GM18867 (cell line): ENCODE measurements around the gene TTC36.
"Not testable (repeated sequence)": the region's sequence is repeated elsewhere in the genome, so short reads cannot be mapped to it uniquely, and the experiment has no call there.

ENCODE experiments used
- ATAC-seq: cut with Tn5 transposase; IDR thresholded peaks from one replicate; pipeline ENCODE4 v1.9.1; 2021; ENCODE audit warnings: mild to moderate bottlenecking, moderate library complexity; ENCODE audit not compliant: unreplicated experiment

TTC36 gene, protein sequence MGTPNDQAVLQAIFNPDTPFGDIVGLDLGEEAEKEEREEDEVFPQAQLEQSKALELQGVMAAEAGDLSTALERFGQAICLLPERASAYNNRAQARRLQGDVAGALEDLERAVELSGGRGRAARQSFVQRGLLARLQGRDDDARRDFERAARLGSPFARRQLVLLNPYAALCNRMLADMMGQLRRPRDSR

DNA sequence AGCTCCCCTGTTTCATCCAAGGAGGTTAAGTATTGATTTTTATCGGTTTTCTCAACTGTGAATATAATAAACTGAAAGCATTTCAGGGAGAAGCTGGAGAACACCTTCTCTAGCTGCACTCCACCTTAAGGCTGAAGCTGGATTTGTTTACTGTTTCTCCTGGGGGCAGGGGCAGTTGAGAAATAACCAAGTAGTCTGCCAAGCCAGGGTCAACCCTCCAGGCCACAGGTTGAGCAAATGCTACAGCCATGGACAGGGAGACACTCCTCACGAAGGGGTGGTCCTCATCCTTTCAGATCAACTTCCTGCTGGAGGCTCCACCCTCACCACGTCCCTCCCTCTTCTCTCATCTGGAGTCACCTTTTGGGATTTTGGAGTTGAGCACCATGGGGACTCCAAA lies at the start of gene TTC36:
Gene TTC36 (plus strand): TSS at position 366 of the 400 bp plus-strand sequence. CDS start 21 bp downstream, at position 387.
- ATAC-seq: no peak

DNA sequence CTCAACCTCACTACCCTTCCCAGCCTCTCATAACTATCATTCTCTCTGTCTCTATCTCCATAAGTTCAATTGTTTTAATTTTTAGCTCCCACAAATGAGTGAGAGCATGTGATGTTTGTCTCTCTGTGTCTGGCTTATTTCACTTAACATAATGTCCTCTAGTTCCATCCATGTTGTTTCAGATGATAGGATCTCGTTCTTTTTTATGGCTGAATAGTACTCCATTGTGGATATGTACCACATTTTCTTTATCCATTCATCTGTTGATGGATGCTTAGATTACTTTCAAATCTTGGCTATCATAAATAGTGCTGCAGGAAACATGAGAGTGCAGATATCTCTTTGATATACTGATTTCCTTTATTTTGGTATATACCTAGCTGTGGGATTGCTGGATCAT lies 46.0 kb upstream of the TTC36 start:
- ATAC-seq: not testable (repeated sequence)

- ATAC-seq: no peak
Observed at GRCh38 chr11:118484405-118484804, 42.9 kb upstream of the TTC36 start.

DNA sequence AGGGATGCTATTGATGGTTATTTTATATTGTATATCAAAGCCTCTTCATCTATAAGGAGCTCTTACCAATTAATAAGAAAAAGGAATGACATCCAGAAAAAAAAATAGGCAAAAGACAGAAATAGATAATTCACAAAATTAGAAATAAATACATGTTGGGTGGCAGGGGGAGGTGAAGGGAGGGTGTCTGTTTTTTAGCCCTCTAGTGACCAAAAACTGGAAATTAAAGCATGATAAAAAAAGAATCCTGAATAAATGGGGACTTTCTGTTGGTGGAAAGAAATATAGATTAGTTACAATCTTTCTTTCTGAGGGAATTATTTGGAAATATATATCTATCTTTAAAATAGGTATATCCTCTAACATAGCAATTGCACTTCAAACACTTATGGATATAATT lies 42.0 kb upstream of the TTC36 start:
- ATAC-seq: no peak

DNA sequence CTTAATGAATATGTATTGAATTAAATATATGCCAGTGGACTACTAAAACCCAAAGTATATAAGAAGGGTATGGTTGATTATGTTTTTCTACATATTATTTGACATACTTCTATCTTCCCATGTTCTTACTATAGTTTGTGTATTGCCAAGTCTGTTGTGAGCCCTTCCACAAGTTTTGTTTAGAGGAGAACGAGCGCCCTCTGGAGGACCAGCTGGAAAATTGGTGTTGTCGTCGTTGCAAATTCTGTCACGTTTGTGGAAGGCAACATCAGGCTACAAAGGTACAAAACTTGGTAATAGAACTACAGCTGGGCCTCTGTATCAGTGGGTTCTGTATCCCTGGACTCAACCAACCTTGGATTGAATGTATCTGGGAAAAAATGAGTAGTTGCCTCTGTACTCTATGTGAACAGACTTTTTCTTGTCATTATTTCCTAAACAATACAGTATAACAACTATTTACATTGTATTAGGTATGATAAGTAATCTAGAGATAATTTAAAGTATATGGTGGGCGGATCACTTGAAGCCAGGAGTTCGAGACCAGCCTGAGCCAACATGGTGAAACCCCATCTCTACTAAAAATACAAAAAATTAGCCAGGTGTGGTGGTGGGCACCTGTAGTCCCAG lies 38.7 kb upstream of the TTC36 start:
- ATAC-seq: no peak

- no peak for ATAC-seq
Observed at GRCh38 chr11:118491041-118491440, 36.2 kb upstream of the TTC36 start.

- no peak for ATAC-seq
Observed at GRCh38 chr11:118497831-118498230, 29.4 kb upstream of the TTC36 start.

DNA sequence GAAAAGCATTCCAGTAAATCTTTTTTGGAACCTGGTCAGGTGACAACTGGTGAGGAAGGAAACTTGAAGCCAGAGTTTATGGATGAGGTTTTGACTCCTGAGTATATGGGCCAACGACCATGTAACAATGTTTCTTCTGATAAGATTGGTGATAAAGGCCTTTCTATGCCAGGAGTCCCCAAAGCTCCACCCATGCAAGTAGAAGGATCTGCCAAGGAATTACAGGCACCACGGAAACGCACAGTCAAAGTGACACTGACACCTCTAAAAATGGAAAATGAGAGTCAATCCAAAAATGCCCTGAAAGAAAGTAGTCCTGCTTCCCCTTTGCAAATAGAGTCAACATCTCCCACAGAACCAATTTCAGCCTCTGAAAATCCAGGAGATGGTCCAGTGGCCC lies 24.1 kb upstream of the TTC36 start:
- ATAC-seq: no peak

DNA sequence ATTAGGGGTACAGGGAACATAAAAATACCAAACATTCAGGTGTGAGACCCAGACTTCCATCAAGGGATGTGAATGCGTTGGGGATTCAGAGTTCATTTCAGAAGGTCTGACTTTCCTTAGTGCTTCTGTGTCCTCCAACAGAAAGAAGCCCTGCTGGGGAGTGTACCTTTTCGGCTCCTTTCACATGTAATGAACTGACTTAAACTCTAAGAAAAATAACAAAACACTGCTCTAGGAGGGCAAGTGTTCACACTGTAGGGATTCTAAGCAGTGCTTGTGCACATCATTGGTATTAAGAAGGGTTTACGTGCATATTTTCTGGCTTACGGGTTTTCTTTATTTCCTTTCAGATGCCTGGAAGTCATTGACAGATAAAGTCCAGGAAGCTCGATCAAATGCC lies 15.7 kb upstream of the TTC36 start:
- ATAC-seq: no peak

DNA sequence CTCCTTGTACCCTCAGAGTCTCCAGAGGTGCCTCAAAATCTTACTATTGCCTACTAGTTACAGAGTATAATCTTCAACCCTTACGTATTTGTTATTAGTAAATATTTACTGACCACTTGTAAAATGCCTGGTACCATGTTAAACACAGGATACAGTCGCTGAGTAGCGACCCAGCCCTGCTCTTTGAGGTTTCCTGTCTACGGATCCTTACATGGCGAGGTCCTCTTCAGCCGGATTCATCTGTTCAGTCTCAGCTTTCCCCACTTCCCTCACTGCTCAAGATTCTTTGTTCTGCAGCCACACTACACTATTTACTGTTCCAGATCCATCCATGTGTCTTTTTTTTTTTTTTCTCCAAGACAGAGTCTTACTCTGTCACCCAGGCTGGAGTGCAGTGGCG lies 13.2 kb upstream of the TTC36 start:
- ATAC-seq: no peak

GRCh38 chr11:118519549-118519948 lies 7.7 kb upstream of the TTC36 start:
- ATAC-seq: no peak

- ATAC-seq: peak; percentile 72
Observed at GRCh38 chr11:118521892-118522311, 5.4 kb upstream of the TTC36 start.

DNA sequence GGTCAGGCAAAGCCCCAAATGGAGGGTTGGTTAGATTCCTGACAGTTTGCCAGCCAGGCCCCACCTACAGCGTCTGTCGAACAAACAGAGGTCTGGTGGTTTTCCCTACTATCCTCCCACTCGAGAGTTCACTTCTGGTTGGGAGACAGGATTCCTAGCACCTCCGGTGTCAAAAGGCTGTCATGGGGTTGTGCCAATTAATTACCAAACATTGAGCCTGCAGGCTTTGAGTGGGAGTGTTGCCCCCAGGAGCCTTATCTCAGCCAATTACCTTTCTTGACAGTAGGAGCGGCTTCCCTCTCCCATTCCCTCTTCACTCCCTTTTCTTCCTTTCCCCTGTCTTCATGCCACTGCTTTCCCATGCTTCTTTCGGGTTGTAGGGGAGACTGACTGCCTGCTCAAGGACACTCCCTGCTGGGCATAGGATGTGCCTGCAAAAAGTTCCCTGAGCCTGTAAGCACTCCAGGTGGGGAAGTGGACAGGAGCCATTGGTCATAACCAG lies 4.7 kb upstream of the TTC36 start:
- no peak for ATAC-seq

DNA sequence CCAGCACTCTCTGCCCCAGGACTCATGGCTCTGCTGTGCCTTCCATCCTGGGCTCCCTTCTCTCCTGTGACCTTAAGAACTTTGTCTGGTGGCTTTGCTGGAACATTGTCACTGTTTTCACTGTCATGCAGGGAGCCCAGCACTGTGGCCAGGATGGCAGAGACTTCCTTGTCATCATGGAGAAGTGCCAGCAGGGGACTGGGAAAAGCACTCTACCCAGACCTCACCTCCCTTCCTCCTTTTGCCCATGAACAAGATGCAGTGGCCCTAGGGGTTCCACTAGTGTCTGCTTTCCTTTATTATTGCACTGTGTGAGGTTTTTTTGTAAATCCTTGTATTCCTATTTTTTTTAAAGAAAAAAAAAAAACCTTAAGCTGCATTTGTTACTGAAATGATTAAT lies 2.9 kb upstream of the TTC36 start:
- no peak for ATAC-seq

GRCh38 chr11:118524757-118525470 lies 2.4 kb upstream of the TTC36 start:
- ATAC-seq: no peak

GRCh38 chr11:118526688-118527087 lies 586 bp upstream of the TTC36 start:
- no peak for ATAC-seq

DNA sequence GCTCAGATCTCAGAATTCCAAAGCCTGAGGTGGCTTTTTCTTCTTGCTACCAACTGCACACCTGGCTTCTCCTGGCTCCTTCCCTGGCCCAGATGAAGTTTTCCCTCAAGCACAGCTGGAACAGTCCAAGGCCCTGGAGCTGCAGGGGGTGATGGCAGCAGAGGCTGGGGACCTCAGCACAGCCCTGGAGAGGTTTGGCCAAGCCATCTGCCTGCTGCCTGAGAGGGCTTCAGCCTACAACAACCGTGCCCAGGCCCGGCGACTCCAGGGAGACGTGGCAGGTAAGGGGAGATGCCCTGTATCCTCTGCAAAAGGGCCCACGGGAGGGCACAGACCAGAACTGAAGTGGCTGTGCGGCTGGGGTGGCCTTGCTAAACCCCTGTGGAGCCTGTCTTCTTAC lies 1.2 kb downstream of the TTC36 start:
- no peak for ATAC-seq

DNA sequence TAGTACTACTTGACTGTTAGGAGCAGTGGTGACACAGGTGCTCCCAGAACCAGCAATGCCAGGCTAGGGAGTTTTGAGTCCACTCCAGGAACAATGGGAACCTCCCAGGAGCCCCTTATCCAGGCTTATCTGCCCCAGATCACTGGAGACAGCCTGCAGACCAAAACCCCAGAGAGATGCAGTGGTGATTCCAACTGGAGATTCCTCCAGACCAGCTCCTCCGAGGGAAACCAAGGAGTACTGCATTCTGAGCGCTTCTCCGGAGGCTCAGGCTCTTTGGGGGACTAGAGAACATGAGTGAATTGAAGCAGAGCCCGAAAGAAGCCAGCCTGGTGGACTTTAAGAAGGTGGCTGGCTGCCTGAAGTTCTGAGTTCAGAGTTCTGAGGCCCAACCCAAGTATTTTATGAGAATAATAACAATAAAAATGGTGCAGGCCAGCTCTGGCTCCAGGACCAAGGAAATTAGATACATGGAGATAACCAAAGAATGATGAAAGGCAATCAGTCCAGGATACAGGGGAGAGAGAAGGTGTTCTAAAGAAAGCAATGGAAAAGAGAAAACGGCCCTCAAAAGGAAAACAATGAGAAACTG lies 2.4 kb downstream of the TTC36 start:
- ATAC-seq: no peak

DNA sequence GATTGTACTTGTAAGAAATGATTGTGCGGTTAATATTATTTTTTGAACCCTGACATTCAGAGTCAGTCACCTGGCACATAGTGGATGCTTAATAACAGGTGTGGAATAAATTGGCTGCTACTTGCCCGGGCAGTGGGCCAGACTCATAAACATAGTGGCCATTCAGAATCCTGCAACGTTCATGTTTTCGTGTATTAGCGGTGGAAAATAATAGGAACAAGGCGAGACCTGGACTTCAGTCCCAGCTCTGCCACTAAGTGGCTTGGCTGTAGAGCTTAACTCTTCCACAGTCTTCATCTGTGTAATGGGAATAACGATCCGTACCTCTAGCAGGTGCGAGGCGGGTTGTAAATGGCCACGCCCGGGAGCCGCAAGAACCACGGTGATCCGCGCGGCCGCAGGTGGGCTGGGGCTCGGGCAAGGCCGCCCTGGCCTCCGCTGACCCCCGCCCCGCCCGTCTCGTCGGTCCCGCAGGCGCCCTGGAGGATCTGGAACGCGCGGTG lies 3.0 kb downstream of the TTC36 start:
- no peak for ATAC-seq

DNA sequence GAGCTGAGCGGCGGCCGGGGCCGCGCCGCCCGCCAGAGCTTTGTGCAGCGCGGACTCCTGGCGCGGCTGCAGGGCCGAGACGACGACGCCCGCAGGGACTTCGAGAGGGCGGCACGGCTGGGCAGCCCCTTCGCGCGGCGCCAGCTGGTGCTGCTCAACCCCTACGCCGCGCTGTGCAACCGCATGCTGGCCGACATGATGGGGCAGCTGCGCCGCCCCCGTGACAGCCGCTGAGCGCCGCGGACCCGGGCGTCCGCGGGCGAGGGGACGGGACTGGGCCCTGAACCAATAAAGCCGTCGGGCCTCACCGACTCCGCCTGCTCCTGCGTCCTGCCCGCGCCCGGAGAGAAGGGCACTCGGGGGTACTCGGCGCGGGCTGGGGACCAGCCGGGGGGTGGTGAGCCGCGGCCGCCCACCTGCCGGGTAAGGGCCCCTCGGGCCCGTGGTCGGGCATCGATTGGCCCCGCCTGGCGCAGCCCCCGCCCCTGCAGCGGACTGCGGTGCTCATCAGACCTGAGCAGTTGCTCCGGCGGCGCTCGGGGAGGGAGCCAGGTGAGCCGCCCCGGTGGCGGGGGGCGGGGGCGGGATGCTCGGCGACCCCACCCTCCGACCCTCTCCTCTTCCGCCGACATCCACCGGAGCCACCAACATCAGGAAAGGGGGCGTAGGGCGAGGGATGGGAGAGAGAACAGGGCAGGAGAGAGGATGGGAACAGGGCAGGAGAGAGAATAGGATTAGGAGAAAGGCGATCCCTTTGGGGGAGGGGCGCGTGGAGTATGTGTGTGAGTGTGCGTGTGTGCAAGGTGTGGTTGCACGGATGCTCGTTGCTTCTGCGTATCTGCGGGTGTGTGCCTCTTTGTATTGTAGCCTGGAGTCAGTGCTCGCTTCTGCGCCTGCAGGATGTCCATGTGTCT lies 3.7 kb downstream of the TTC36 start, which contains the start of gene TMEM25:
Gene TMEM25 (plus strand): TSS at position 510 of the 914 bp plus-strand sequence. CDS start 610 bp downstream, outside the sequence.
- peak; percentile 75 for ATAC-seq
